Hepatocyte (in vitro differentiated cells): ENCODE measurements around the gene MAGEB17. TPM values are rescaled to one million over a fixed set of nuclear protein-coding genes. Genes with fewer than 3 reads are reported as not detected.

Experiments used
- DNase-seq: peaks from one replicate; pipeline ENCODE4 v3.0.0-alpha.2; 2016; ENCODE audit warnings: low spot score
- H2AFZ ChIP-seq: fragments of 200-600 bp; sonication (generic); 2 replicates; pipeline ENCODE4 v1.6.0; 2016; ENCODE audit warnings: antibody characterized with exemption, mild to moderate bottlenecking
- H3K27ac ChIP-seq: fragments of 200-600 bp; sonication (generic); 2 replicates; pipeline ENCODE4 v1.5.1; 2016; ENCODE audit warnings: mild to moderate bottlenecking
- H3K27me3 ChIP-seq: fragments of 200-600 bp; sonication (generic); 2 replicates; pipeline ENCODE4 v1.6.1; 2016
- H3K36me3 ChIP-seq: fragments of 200-600 bp; sonication (generic); replicated peaks from 2 replicates; pipeline ENCODE4 v1.5.1; 2016; ENCODE audit warnings: low read depth; ENCODE audit not compliant: insufficient read depth
- H3K4me1 ChIP-seq: fragments of 200-600 bp; sonication (generic); 2 replicates; pipeline ENCODE4 v1.5.1; 2016; ENCODE audit warnings: mild to moderate bottlenecking, moderate library complexity; ENCODE audit not compliant: insufficient read depth
- H3K4me2 ChIP-seq: fragments of 200-600 bp; sonication (generic); 2 replicates; pipeline ENCODE4 v1.6.0; 2016
- H3K4me3 ChIP-seq: fragments of 200-600 bp; sonication (generic); 2 replicates; pipeline ENCODE4 v1.5.1; 2016; ENCODE audit warnings: mild to moderate bottlenecking
- H3K79me2 ChIP-seq: fragments of 200-600 bp; sonication (generic); 2 replicates; pipeline ENCODE4 v1.6.0; 2017; ENCODE audit warnings: mild to moderate bottlenecking
- H3K9me2 ChIP-seq: fragments of 200-600 bp; sonication (generic); replicated peaks from 2 replicates; pipeline ENCODE4 v1.6.0; 2017; ENCODE audit warnings: mild to moderate bottlenecking; ENCODE audit not compliant: insufficient read depth
- H3K9me3 ChIP-seq: fragments of 200-600 bp; sonication (generic); 2 replicates; pipeline ENCODE4 v1.5.1; 2016; ENCODE audit warnings: low read depth, mild to moderate bottlenecking
- H4K20me1 ChIP-seq: fragments of 200-600 bp; sonication (generic); 2 replicates; pipeline ENCODE4 v1.6.0; 2016; ENCODE audit warnings: mild to moderate bottlenecking; ENCODE audit not compliant: insufficient read depth, poor library complexity, severe bottlenecking
- EZH2 ChIP-seq: fragments of 200-600 bp; sonication (generic); IDR thresholded peaks from 2 replicates; pipeline ENCODE4 v1.6.1; 2016; ENCODE audit warnings: antibody characterized with exemption, mild to moderate bottlenecking, borderline replicate concordance
- EZH2phosphoT487 ChIP-seq: fragments of 200-600 bp; sonication (generic); IDR thresholded peaks from one replicate; pipeline ENCODE4 v1.6.1; 2018; ENCODE audit warnings: antibody characterized with exemption, mild to moderate bottlenecking, low read depth, moderate library complexity; ENCODE audit not compliant: unreplicated experiment, severe bottlenecking
- WGBS: methylation state at CpG from one replicate; pipeline ENCODE4 v1.1.6; 2016; ENCODE audit warnings: low lambda C conversion rate; ENCODE audit errors: missing lambda C conversion rate; 5-methylcytosine and 5-hydroxymethylcytosine counted together
- polyA plus RNA-seq: library from polyadenylated mRNA; unstranded; fragments of >200 nt; fragmentation: Nextera tagmentation; extraction: Ambion mirVana; gene quantifications from 2 replicates; pipeline ENCODE4 v1.2.1, GENCODE V29; 2016
- total RNA-seq: library from RNA; depleted of rRNA; stranded (reverse); fragments of >200 nt; gene quantifications from 2 replicates; pipeline ENCODE4 v1.2.3, GENCODE V29; 2014
- TF ChIP-seq, protein P1 (sequence below): fragments of 200-600 bp; sonication (generic); IDR thresholded peaks from 2 replicates; pipeline ENCODE4 v1.5.1; 2016; ENCODE audit warnings: antibody characterized with exemption, mild to moderate bottlenecking; ENCODE audit not compliant: poor library complexity

MAGEB17 gene
- total and polyA plus RNA-seq, 2 experiments from 2014 or later, result 0.20 TPM; not detected in 1

DNA sequence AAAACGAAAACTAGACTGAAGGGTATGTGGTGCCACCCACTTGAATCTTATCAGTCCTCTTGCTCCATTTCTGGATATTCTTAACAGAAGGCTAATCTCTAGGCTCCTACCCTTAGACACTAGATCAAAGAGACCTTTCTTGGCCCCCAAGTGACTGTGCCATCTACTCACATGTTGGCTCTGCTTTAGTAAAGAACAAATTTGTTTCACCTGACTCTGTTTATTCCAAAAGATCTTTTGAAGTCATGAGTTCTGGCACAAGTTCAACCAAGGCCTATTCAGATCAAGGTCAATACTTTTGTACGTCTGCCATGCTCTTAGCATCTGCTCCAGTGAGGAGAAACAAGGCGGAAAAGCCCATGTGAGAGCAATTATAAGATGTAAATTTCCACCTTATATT lies 37.3 kb downstream of the MAGEB17 start:
- Histone ChIP-seq H4K20me1 (no peaks in the 10 kb centered on the region), H3K9me2 (no peaks in the 10 kb centered on the region), H3K9me3 (no peaks in the 10 kb centered on the region), H3K79me2 (no peaks in the 10 kb centered on the region), H3K4me3 (no peak overlapping the region), H3K4me1 (no peaks in the 10 kb centered on the region), H3K36me3 (no peaks in the 10 kb centered on the region), H2AFZ (no peak overlapping the region), H3K27me3 (no peaks in the 10 kb centered on the region), H3K27ac (no peak overlapping the region), H3K4me2 (no peak overlapping the region)
- TF ChIP-seq EZH2 (no peak), EZH2phosphoT487 (no peak)
- TF ChIP-seq, protein P1, sequence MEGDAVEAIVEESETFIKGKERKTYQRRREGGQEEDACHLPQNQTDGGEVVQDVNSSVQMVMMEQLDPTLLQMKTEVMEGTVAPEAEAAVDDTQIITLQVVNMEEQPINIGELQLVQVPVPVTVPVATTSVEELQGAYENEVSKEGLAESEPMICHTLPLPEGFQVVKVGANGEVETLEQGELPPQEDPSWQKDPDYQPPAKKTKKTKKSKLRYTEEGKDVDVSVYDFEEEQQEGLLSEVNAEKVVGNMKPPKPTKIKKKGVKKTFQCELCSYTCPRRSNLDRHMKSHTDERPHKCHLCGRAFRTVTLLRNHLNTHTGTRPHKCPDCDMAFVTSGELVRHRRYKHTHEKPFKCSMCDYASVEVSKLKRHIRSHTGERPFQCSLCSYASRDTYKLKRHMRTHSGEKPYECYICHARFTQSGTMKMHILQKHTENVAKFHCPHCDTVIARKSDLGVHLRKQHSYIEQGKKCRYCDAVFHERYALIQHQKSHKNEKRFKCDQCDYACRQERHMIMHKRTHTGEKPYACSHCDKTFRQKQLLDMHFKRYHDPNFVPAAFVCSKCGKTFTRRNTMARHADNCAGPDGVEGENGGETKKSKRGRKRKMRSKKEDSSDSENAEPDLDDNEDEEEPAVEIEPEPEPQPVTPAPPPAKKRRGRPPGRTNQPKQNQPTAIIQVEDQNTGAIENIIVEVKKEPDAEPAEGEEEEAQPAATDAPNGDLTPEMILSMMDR, result no peak
- WGBS, result 69% methylated on average over 3 of the region's 3 CpGs
- DNase-seq, result no peak

DNA sequence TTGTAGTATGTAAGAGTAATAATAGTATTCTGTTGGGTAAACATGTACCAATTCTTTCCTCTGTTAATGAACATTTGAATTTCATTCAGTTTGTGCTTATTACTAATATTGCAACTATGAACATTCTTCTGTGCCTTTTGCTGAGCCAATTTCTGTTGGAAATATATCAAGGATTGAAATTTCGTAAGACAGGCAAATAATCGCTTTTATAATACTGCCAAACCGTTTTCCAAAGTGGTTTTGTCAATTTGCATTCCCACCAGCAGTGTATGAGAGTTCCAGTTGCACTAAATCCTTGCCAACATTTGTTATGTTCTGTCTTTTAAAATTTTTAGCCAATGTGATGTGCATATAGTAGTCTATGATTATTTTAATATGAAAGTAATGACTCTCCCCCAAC lies 38.6 kb downstream of the MAGEB17 start:
- Histone ChIP-seq H3K27me3 (no peaks in the 10 kb centered on the region), H3K36me3 (no peaks in the 10 kb centered on the region), H4K20me1 (no peaks in the 10 kb centered on the region), H3K79me2 (no peaks in the 10 kb centered on the region), H3K4me2 (no peak overlapping the region), H3K9me3 (no peaks in the 10 kb centered on the region), H2AFZ (no peak overlapping the region), H3K9me2 (no peaks in the 10 kb centered on the region), H3K27ac (no peak overlapping the region), H3K4me3 (no peak overlapping the region), H3K4me1 (no peaks in the 10 kb centered on the region)
- no peak for DNase-seq
- TF ChIP-seq EZH2 (no peak), EZH2phosphoT487 (no peak)
- TF ChIP-seq, protein P1, result no peak
- 94% methylated on average over 3 of the region's 3 CpGs for WGBS

DNA sequence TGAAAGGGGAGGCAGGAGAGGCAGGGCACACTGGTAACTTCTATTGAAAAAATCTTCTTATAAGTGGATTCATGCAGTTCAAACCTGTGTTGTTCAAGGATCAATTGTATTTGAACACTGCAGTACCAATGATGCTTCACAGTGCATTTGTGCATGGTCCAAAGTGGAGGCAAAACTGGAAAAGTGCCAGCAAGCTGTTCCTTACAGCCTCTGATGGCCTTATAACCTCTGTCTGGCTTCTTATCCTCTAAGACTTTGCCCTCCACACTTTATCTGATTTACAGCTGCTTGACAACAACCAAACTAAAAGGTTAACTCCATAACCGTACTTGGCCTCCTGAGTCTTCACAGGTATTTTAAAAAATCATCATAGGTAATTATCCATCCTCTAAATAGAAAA lies 40.4 kb downstream of the MAGEB17 start:
- no peak overlapping the region for H2AFZ ChIP-seq
- no peaks in the 10 kb centered on the region for H3K9me2 ChIP-seq
- H3K27ac ChIP-seq, result no peak overlapping the region
- H4K20me1 ChIP-seq, result no peaks in the 10 kb centered on the region
- no peak overlapping the region for H3K4me3 ChIP-seq
- TF ChIP-seq, protein P1, result no peak
- TF ChIP-seq EZH2phosphoT487, result no peak
- TF ChIP-seq EZH2, result no peak
- H3K9me3 ChIP-seq, result no peaks in the 10 kb centered on the region
- DNase-seq, result peak; percentile 25
- 20% methylated on average over 1 of the region's 1 CpG for WGBS
- H3K4me2 ChIP-seq, result no peak overlapping the region
- H3K36me3 ChIP-seq, result no peaks in the 10 kb centered on the region
- no peaks in the 10 kb centered on the region for H3K79me2 ChIP-seq
- H3K4me1 ChIP-seq, result no peaks in the 10 kb centered on the region
- H3K27me3 ChIP-seq, result no peaks in the 10 kb centered on the region

DNA sequence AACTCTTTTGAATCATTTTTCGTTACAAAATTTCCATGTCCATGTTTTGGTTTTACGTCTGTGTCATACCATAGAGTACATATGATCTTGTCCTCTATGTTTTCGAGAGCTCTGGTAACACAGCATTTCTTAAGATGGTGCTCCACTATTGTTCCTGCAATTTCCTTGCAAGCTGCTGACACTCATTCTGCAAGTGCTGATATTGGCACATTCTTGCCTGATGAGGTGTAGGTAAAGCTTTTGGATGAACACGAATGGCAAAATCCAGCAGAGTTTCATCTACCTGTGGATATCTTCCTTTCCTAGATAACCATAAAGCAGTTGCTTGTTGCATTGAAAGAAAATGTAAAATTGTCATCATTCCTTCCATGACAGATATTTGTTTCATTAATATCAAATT lies 41.3 kb downstream of the MAGEB17 start:
- Histone ChIP-seq H3K36me3 (no peaks in the 10 kb centered on the region), H3K9me3 (no peaks in the 10 kb centered on the region), H2AFZ (no peak overlapping the region), H3K4me3 (no peak overlapping the region), H4K20me1 (no peaks in the 10 kb centered on the region), H3K4me1 (no peaks in the 10 kb centered on the region), H3K4me2 (no peak overlapping the region), H3K27me3 (no peaks in the 10 kb centered on the region), H3K79me2 (no peaks in the 10 kb centered on the region), H3K27ac (no peak overlapping the region), H3K9me2 (no peaks in the 10 kb centered on the region)
- TF ChIP-seq, protein P1, result no peak
- TF ChIP-seq EZH2, result no peak
- TF ChIP-seq EZH2phosphoT487, result no peak
- no peak for DNase-seq
- 76% methylated on average over 4 of the region's 4 CpGs for WGBS
